WTC11 (cell line): ENCODE data around the gene ADAMTS5. TPM values are rescaled to one million over a fixed set of nuclear protein-coding genes. Genes with fewer than 3 reads are reported as not detected.

Experiments used
- ATAC-seq: fragments of 200-7000 bp; cut with Tn5 transposase; 2 replicates; pipeline ENCODE4 v1.10.0; 2021; ENCODE audit warnings: mild to moderate bottlenecking, moderate library complexity
- CTCF ChIA-PET: fragments of 300-600 bp; sonication (Branson Sonifier 250); formaldehyde crosslinking; loops from one replicate; lab custom pipeline; 2021; ENCODE audit warnings: antibody characterized with exemption; lab: Charles Lee
- POLR2A ChIA-PET: fragments of 350-600 bp; sonication (Branson Sonifier 250); formaldehyde crosslinking; loops from one replicate; lab custom pipeline; 2021; ENCODE audit warnings: antibody characterized with exemption; lab: Charles Lee
- DNase-seq: peaks from one replicate; pipeline ENCODE4 v3.0.0; 2021; ENCODE audit warnings: low spot score
- H3K27ac Mint-ChIP-seq: 2 replicates; pipeline ENCODE4 v1.8.0; 2021; ENCODE audit warnings: mixed read lengths
- H3K27me3 Mint-ChIP-seq: 2 replicates; pipeline ENCODE4 v1.8.0; 2021; ENCODE audit warnings: low read depth, mild to moderate bottlenecking, moderate library complexity, mixed read lengths
- H3K36me3 Mint-ChIP-seq: 2 replicates; pipeline ENCODE4 v1.8.0; 2021; ENCODE audit warnings: mixed read lengths
- H3K4me1 Mint-ChIP-seq: 2 replicates; pipeline ENCODE4 v1.8.0; 2022; ENCODE audit warnings: mixed read lengths
- H3K4me3 Mint-ChIP-seq: 2 replicates; pipeline ENCODE4 v1.8.0; 2021; ENCODE audit warnings: mild to moderate bottlenecking, moderate library complexity, mixed read lengths
- H3K9me3 Mint-ChIP-seq: 2 replicates; pipeline ENCODE4 v1.8.0; 2021; ENCODE audit warnings: mixed read lengths
- ESRRA ChIP-seq: sonication (generic); formaldehyde crosslinking; IDR thresholded peaks from 2 replicates; pipeline ENCODE4 v1.8.1; 2022; ENCODE audit warnings: mild to moderate bottlenecking, missing genetic modification reagents, borderline replicate concordance
- FOXK1 ChIP-seq: sonication (generic); formaldehyde crosslinking; IDR thresholded peaks from 2 replicates; pipeline ENCODE4 v1.8.0; 2022; ENCODE audit warnings: mild to moderate bottlenecking, moderate library complexity, missing genetic modification reagents
- HMGA2 ChIP-seq: fragments of 250-450 bp; sonication (Bioruptor Pico); IDR thresholded peaks from 2 replicates; pipeline ENCODE4 v1.4.0; 2021; ENCODE audit warnings: mild to moderate bottlenecking, moderate library complexity
- JAZF1 ChIP-seq: fragments of 250-450 bp; sonication (Bioruptor Pico); IDR thresholded peaks from 2 replicates; pipeline ENCODE4 v1.9.0; 2021; ENCODE audit warnings: moderate library complexity, mild to moderate bottlenecking, inconsistent platforms
- MXD4 ChIP-seq: fragments of 250-450 bp; sonication (Bioruptor Pico); IDR thresholded peaks from 2 replicates; pipeline ENCODE4 v1.8.0; 2021; ENCODE audit warnings: mild to moderate bottlenecking, moderate library complexity, borderline replicate concordance
- NFYB ChIP-seq: sonication (generic); formaldehyde crosslinking; conservative IDR thresholded peaks from 2 replicates; pipeline ENCODE4 v1.8.0; 2022; ENCODE audit warnings: low read depth, missing genetic modification reagents
- SMAD4 ChIP-seq: sonication (generic); formaldehyde crosslinking; IDR thresholded peaks from 2 replicates; pipeline ENCODE4 v1.8.0; 2022; ENCODE audit warnings: mild to moderate bottlenecking, missing genetic modification reagents
- SP1 ChIP-seq: sonication (generic); formaldehyde crosslinking; conservative IDR thresholded peaks from 2 replicates; pipeline ENCODE4 v1.8.1; 2022; ENCODE audit warnings: missing genetic modification reagents
- TEAD4 ChIP-seq: sonication (generic); formaldehyde crosslinking; IDR thresholded peaks from 2 replicates; pipeline ENCODE4 v1.8.0; 2022; ENCODE audit warnings: mild to moderate bottlenecking, missing genetic modification reagents
- ZBTB21 ChIP-seq: sonication (generic); formaldehyde crosslinking; IDR thresholded peaks from 2 replicates; pipeline ENCODE4 v1.8.1; 2023; ENCODE audit warnings: mild to moderate bottlenecking, missing genetic modification reagents, borderline replicate concordance
- ZNF138 ChIP-seq: sonication (generic); formaldehyde crosslinking; conservative IDR thresholded peaks from 2 replicates; pipeline ENCODE4 v1.8.1; 2022; ENCODE audit warnings: mild to moderate bottlenecking, moderate library complexity, missing genetic modification reagents
- ZNF263 ChIP-seq: sonication (generic); formaldehyde crosslinking; IDR thresholded peaks from 2 replicates; pipeline ENCODE4 v1.8.1; 2022; ENCODE audit warnings: low read depth, mild to moderate bottlenecking, moderate library complexity, missing genetic modification reagents
- total RNA-seq: library from RNA; stranded (reverse); gene quantifications from 3 replicates; pipeline ENCODE4 v1.2.3, GENCODE V29; 2021
- TF ChIP-seq, protein P1 (sequence below): sonication (generic); formaldehyde crosslinking; IDR thresholded peaks from 2 replicates; pipeline ENCODE4 v1.8.1; 2022; ENCODE audit warnings: low read depth, missing genetic modification reagents, borderline replicate concordance
- TF ChIP-seq, protein P2 (sequence below): sonication (generic); formaldehyde crosslinking; IDR thresholded peaks from 2 replicates; pipeline ENCODE4 v1.8.0; 2022; ENCODE audit warnings: mild to moderate bottlenecking, missing genetic modification reagents
- TF ChIP-seq, protein P3 (sequence below): sonication (generic); formaldehyde crosslinking; IDR thresholded peaks from 2 replicates; pipeline ENCODE4 v1.8.0; 2022; ENCODE audit warnings: mild to moderate bottlenecking, missing genetic modification reagents
- TF ChIP-seq, protein P4 (sequence below): sonication (generic); formaldehyde crosslinking; IDR thresholded peaks from 2 replicates; pipeline ENCODE4 v1.8.1; 2022; ENCODE audit warnings: mild to moderate bottlenecking, missing genetic modification reagents, moderate library complexity, borderline replicate concordance
- TF ChIP-seq, protein P5 (sequence below): fragments of 250-450 bp; sonication (Bioruptor Pico); IDR thresholded peaks from 2 replicates; pipeline ENCODE4 v1.9.0; 2021; ENCODE audit warnings: mild to moderate bottlenecking, borderline replicate concordance
- TF ChIP-seq, protein P6 (sequence below): sonication (generic); formaldehyde crosslinking; IDR thresholded peaks from 2 replicates; pipeline ENCODE4 v1.8.1; 2023; ENCODE audit warnings: mild to moderate bottlenecking, moderate library complexity, missing genetic modification reagents
- TF ChIP-seq, protein P7 (sequence below): sonication (generic); formaldehyde crosslinking; conservative IDR thresholded peaks from 2 replicates; pipeline ENCODE4 v1.8.1; 2023; ENCODE audit warnings: mild to moderate bottlenecking, low read depth, missing genetic modification reagents, moderate library complexity

ADAMTS5 gene
- total RNA-seq, 1 experiment from 2014 or later = 1.6 TPM

DNA sequence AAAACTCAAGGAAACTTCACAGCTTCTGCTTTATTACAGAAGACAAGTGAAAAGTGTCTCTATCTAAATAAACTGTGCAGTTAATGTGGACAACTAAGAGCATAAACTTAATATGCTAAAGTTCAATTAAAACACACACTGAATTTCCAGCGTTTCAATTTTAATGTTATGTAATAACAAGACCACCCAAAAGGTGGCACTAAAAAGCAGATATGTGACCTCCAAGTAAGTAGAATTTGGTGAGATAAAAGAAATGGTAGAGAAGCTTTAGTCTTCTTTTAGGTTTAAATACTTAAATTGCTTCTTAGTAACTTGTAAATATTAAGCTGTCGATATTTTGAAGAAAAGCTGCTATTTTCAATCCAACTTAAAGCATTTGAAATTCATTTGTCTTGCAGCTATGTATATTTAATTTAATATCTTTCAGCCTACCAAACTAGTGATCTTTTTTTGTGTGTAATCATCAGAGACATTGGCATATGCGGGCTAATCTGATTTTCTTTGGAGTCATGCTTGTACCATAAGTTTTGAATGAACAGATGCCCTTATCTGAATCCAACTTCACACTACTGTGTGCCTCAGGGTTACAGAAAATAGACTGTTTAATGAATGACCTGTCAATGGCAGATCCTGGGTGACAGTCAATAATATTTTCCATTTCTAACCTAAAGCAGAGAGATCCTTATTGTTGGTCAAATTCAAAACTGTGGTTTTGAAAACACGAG, 85.2 kb downstream of the ADAMTS5 start (continued):
- TF ChIP-seq, protein P1, sequence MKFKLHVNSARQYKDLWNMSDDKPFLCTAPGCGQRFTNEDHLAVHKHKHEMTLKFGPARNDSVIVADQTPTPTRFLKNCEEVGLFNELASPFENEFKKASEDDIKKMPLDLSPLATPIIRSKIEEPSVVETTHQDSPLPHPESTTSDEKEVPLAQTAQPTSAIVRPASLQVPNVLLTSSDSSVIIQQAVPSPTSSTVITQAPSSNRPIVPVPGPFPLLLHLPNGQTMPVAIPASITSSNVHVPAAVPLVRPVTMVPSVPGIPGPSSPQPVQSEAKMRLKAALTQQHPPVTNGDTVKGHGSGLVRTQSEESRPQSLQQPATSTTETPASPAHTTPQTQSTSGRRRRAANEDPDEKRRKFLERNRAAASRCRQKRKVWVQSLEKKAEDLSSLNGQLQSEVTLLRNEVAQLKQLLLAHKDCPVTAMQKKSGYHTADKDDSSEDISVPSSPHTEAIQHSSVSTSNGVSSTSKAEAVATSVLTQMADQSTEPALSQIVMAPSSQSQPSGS (CRISPR knock-in tag) = no peak
- TF ChIP-seq, protein P2, sequence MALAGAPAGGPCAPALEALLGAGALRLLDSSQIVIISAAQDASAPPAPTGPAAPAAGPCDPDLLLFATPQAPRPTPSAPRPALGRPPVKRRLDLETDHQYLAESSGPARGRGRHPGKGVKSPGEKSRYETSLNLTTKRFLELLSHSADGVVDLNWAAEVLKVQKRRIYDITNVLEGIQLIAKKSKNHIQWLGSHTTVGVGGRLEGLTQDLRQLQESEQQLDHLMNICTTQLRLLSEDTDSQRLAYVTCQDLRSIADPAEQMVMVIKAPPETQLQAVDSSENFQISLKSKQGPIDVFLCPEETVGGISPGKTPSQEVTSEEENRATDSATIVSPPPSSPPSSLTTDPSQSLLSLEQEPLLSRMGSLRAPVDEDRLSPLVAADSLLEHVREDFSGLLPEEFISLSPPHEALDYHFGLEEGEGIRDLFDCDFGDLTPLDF = no peak

DNA sequence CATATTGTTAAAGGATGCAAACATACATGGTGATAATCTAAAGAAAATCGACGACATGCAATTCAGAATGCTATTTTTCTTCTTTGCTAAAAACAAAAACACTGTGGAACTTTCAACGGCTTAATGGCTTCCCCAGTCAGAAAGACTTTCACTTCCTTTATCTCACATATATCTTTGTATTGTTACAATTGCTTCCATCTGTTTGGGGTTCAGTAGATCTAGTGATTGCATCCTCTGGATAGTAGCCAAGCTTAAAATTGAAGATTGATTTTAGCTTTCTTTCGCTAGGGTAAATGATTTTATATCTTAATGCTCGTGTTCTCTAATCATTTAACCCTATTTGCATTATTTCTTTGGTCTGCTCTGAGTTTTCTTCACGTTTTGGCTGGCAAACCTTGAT, 89.9 kb downstream of the ADAMTS5 start:
- ATAC-seq (no peak), DNase-seq (no peak)
- Mint-ChIP-seq H3K4me1 (peaks cover 5% of the 10 kb centered on the region), H3K36me3 (peaks cover 16% of the 10 kb centered on the region), H3K27me3 (no peaks in the 10 kb centered on the region; the same call in 1 of the 2 replicates), H3K9me3 (peaks cover 37% of the 10 kb centered on the region), H3K4me3 (no peak overlapping the region), H3K27ac (no peak overlapping the region)
- POLR2A ChIA-PET = no interaction called here
- CTCF ChIA-PET = no interaction called here
- no peak for TF ChIP-seq SP1
- TF ChIP-seq, protein P3, sequence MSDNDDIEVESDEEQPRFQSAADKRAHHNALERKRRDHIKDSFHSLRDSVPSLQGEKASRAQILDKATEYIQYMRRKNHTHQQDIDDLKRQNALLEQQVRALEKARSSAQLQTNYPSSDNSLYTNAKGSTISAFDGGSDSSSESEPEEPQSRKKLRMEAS (CRISPR knock-in tag) = no peak
- no peak for TF ChIP-seq HMGA2
- no peak for TF ChIP-seq ZBTB21 (CRISPR knock-in tag)
- TF ChIP-seq SMAD4 = no peak
- no peak for TF ChIP-seq ESRRA (CRISPR knock-in tag)
- TF ChIP-seq ZNF138 = no peak
- TF ChIP-seq, protein P4, sequence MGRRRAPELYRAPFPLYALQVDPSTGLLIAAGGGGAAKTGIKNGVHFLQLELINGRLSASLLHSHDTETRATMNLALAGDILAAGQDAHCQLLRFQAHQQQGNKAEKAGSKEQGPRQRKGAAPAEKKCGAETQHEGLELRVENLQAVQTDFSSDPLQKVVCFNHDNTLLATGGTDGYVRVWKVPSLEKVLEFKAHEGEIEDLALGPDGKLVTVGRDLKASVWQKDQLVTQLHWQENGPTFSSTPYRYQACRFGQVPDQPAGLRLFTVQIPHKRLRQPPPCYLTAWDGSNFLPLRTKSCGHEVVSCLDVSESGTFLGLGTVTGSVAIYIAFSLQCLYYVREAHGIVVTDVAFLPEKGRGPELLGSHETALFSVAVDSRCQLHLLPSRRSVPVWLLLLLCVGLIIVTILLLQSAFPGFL (CRISPR knock-in tag) = no peak
- no peak for TF ChIP-seq FOXK1 (CRISPR knock-in tag)
- no peak for TF ChIP-seq JAZF1
- TF ChIP-seq, protein P5, sequence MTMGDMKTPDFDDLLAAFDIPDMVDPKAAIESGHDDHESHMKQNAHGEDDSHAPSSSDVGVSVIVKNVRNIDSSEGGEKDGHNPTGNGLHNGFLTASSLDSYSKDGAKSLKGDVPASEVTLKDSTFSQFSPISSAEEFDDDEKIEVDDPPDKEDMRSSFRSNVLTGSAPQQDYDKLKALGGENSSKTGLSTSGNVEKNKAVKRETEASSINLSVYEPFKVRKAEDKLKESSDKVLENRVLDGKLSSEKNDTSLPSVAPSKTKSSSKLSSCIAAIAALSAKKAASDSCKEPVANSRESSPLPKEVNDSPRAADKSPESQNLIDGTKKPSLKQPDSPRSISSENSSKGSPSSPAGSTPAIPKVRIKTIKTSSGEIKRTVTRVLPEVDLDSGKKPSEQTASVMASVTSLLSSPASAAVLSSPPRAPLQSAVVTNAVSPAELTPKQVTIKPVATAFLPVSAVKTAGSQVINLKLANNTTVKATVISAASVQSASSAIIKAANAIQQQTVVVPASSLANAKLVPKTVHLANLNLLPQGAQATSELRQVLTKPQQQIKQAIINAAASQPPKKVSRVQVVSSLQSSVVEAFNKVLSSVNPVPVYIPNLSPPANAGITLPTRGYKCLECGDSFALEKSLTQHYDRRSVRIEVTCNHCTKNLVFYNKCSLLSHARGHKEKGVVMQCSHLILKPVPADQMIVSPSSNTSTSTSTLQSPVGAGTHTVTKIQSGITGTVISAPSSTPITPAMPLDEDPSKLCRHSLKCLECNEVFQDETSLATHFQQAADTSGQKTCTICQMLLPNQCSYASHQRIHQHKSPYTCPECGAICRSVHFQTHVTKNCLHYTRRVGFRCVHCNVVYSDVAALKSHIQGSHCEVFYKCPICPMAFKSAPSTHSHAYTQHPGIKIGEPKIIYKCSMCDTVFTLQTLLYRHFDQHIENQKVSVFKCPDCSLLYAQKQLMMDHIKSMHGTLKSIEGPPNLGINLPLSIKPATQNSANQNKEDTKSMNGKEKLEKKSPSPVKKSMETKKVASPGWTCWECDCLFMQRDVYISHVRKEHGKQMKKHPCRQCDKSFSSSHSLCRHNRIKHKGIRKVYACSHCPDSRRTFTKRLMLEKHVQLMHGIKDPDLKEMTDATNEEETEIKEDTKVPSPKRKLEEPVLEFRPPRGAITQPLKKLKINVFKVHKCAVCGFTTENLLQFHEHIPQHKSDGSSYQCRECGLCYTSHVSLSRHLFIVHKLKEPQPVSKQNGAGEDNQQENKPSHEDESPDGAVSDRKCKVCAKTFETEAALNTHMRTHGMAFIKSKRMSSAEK (CRISPR knock-in tag) = no peak
- TF ChIP-seq, protein P6, sequence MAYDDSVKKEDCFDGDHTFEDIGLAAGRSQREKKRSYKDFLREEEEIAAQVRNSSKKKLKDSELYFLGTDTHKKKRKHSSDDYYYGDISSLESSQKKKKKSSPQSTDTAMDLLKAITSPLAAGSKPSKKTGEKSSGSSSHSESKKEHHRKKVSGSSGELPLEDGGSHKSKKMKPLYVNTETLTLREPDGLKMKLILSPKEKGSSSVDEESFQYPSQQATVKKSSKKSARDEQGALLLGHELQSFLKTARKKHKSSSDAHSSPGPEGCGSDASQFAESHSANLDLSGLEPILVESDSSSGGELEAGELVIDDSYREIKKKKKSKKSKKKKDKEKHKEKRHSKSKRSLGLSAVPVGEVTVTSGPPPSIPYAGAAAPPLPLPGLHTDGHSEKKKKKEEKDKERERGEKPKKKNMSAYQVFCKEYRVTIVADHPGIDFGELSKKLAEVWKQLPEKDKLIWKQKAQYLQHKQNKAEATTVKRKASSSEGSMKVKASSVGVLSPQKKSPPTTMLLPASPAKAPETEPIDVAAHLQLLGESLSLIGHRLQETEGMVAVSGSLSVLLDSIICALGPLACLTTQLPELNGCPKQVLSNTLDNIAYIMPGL (CRISPR knock-in tag) = no peak
- TF ChIP-seq ZNF263 (CRISPR knock-in tag) = no peak
- TF ChIP-seq MXD4 = no peak
- TF ChIP-seq NFYB = no peak
- TF ChIP-seq TEAD4 (CRISPR knock-in tag) = no peak
- TF ChIP-seq, protein P7, sequence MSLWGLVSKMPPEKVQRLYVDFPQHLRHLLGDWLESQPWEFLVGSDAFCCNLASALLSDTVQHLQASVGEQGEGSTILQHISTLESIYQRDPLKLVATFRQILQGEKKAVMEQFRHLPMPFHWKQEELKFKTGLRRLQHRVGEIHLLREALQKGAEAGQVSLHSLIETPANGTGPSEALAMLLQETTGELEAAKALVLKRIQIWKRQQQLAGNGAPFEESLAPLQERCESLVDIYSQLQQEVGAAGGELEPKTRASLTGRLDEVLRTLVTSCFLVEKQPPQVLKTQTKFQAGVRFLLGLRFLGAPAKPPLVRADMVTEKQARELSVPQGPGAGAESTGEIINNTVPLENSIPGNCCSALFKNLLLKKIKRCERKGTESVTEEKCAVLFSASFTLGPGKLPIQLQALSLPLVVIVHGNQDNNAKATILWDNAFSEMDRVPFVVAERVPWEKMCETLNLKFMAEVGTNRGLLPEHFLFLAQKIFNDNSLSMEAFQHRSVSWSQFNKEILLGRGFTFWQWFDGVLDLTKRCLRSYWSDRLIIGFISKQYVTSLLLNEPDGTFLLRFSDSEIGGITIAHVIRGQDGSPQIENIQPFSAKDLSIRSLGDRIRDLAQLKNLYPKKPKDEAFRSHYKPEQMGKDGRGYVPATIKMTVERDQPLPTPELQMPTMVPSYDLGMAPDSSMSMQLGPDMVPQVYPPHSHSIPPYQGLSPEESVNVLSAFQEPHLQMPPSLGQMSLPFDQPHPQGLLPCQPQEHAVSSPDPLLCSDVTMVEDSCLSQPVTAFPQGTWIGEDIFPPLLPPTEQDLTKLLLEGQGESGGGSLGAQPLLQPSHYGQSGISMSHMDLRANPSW = no peak
